Pancreas (tissue), 10 donors: Measurements from ENCODE around the gene ZCCHC7. TPM values are rescaled to one million over a fixed set of nuclear protein-coding genes. Genes with fewer than 3 reads are reported as not detected.

Experiments used
- ATAC-seq, 4 donors: fragments of 200-7000 bp; cut with Tn5 transposase; one replicate each; pipeline versions ENCODE4 v1.8.0 to v1.9.1; 2020; ENCODE audit warnings: mild to moderate bottlenecking in 4 of 4, moderate library complexity in 4 of 4
- DNase-seq, 6 donors: peaks; one replicate each; pipeline ENCODE4 v3.0.0-alpha.2; 2020
- FAIRE-seq: peaks from 2 replicates; lab custom pipeline; 2012; peaks lifted over from hg19 to GRCh38; lab: Jason Lieb, UNC
- H3K27ac ChIP-seq, 4 donors: fragments of 200-600 bp; sonication (generic); 1 replicate in 3 of 4; 2 replicates in 1 of 4; pipeline versions ENCODE4 v1.5.0 to v1.8.0; 2020
- H3K27me3 ChIP-seq, 4 donors: fragments of 200-600 bp; one replicate each; pipeline ENCODE4 v1.8.0; 2021
- H3K36me3 ChIP-seq, 3 donors: fragments of 200-600 bp; sonication (generic) in 1 of 3; one replicate each; pipeline versions ENCODE4 v1.5.0 to v1.8.0; 2020 to 2021
- H3K4me1 ChIP-seq, 3 donors: fragments of 200-600 bp; one replicate each; pipeline ENCODE4 v1.8.0; 2021
- H3K4me3 ChIP-seq, 4 donors: fragments of 200-600 bp; sonication (generic) in 2 of 4; one replicate each; pipeline versions ENCODE4 v1.5.0 to v1.8.0; 2020 to 2021
- H3K9me3 ChIP-seq, 4 donors: fragments of 200-600 bp; one replicate each; pipeline ENCODE4 v1.8.0; 2021
- WGBS, 2 donors: extraction: QIAGEN DNeasy Blood & Tissue Kit; methylation state at CpG; one replicate each; pipeline ENCODE4 v1.1.7; 2013; 5-methylcytosine and 5-hydroxymethylcytosine counted together
- intact Hi-C, 3 donors: fragments of 100-400 bp; cut with DNase I; formaldehyde crosslinking; loops; one replicate each; pipeline versions ENCODE4 v1.11.1 to v1.14.2; 2022
- polyA plus RNA-seq, 2 donors: library from polyadenylated mRNA; stranded (reverse); fragments of 200-250 nt; gene quantifications; one replicate each; pipeline ENCODE4 v1.2.3, GENCODE V29; 2013
- total RNA-seq, 6 donors: library from RNA; stranded (reverse); fragmentation: NEBNext Ultra II Directional in 4 of 6; extraction: Animal tissue kit (Norgen Biotek cat#: 25700) in 4 of 6; gene quantifications; one replicate each; pipeline versions ENCODE4 v1.2.1 to v1.2.4, GENCODE V29; 2021 to 2023
- TF ChIP-seq, protein P1 (sequence below), 4 donors: fragments of 200-600 bp; sonication (generic) in 3 of 4; IDR thresholded peaks; one replicate each; pipeline versions ENCODE4 v1.5.0 to v1.8.0; 2021; ENCODE audit warnings: antibody characterized with exemption in 4 of 4
- donor health status: healthy with polysubstance abuse.
- donor health status: DM: no; HTN: no; CAD: no; lungs with moderate emphysema.
- donor health status: DM: no; HTN: no; CAD: no.
- donor health status: control.
- donor health status: control.
- donor health status: Bipolar disorder and iron deficiency.
- donor health status: DM: yes; HTN: yes; CAD: no.
- donor health status: DM: no; HTN: no; CAD: no.
- donor health status: DM: no; HTN: no; CAD: no.
- donor health status: DM: yes; HTN: yes; CAD: no.

ZCCHC7 gene
- total and polyA plus RNA-seq, 8 donors = 8.1 to 17.4 (median 14.4) TPM

DNA sequence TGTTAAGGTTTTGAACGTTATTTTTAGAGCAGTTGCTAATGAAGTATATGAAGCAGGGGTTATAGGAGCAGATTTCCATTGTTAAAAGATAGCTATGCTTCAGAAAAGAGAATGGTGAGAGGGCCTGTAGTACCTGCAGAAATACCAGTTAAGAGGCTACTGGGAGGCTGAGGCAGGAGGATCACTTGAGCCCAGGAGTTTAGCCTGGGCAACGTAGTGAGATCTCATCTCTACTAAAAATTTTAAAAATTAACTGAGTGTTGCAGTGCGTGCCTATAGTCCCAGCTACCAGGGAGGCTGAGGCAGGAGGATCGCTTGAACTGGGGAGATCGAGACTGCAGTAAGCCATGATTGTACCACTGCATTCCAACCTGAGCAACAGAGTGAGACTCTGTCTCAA is 148.8 kb downstream of the ZCCHC7 start:
- no peaks in the 10 kb centered on the region for H3K27me3 ChIP-seq
- intact Hi-C loops = no loop called here
- ATAC-seq (no peak), DNase-seq (no peak), FAIRE-seq (no peak)
- H3K36me3 ChIP-seq = no peaks in the 10 kb centered on the region
- TF ChIP-seq, protein P1, sequence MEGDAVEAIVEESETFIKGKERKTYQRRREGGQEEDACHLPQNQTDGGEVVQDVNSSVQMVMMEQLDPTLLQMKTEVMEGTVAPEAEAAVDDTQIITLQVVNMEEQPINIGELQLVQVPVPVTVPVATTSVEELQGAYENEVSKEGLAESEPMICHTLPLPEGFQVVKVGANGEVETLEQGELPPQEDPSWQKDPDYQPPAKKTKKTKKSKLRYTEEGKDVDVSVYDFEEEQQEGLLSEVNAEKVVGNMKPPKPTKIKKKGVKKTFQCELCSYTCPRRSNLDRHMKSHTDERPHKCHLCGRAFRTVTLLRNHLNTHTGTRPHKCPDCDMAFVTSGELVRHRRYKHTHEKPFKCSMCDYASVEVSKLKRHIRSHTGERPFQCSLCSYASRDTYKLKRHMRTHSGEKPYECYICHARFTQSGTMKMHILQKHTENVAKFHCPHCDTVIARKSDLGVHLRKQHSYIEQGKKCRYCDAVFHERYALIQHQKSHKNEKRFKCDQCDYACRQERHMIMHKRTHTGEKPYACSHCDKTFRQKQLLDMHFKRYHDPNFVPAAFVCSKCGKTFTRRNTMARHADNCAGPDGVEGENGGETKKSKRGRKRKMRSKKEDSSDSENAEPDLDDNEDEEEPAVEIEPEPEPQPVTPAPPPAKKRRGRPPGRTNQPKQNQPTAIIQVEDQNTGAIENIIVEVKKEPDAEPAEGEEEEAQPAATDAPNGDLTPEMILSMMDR (IDR thresholded peaks at IDR 0.05) = no peak
- no peak overlapping the region for H3K4me3 ChIP-seq
- H3K4me1 ChIP-seq = no peaks in the 10 kb centered on the region
- 97 to 99% methylated on average over 5 of the region's 5 CpGs for WGBS, 2 donors
- no peaks in the 10 kb centered on the region for H3K9me3 ChIP-seq
- no peak overlapping the region for H3K27ac ChIP-seq

DNA sequence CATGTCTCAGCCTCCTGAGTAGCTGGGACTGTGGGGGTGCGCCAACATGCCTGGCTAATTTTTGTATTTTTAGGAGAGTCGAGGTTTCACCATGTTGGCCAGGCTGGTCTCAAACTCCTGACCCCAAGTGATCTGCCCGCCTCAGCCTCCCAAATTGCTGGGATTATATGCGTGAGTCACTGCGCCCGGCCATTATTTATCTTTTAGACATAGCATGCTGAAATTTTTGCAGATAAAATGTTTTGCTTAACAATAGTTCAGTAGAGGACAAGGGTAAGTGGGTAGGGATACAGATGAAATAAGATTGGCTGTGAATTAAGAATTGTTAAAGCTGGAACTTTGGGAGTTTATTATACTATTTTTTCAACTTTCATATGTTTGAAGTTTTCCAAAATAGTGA is 151.3 kb downstream of the ZCCHC7 start:
- Histone ChIP-seq H3K27ac (no peak overlapping the region), H3K36me3 (no peaks in the 10 kb centered on the region), H3K27me3 (no peaks in the 10 kb centered on the region), H3K4me1 (no peaks in the 10 kb centered on the region), H3K4me3 (no peak overlapping the region), H3K9me3 (no peaks in the 10 kb centered on the region)
- intact Hi-C loops = no loop called here
- DNase-seq (no peak), FAIRE-seq (no peak), ATAC-seq (no peak)
- TF ChIP-seq, protein P1 (IDR thresholded peaks at IDR 0.05) = no peak
- WGBS, 2 donors = 95 to 96% methylated on average over 6 of the region's 6 CpGs

DNA sequence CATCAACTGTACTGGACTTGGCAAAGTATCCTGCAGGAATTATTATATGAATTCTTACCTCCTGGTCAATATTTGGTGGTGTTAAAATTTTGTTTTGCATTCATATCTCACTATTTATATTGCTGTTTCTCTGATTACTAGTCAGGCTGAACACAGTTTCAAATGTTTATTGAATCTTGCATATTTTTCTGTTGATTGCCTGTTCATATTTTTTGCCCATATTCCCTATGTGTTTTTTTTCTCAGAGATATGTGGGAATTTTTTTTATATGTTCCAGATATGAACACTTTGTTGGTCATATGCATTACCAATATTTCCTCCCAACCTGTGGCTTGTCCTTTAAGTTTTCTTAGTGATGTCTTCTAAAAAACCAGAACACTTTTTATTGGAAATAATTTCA is 153.2 kb downstream of the ZCCHC7 start:
- Histone ChIP-seq H3K27ac (no peak overlapping the region), H3K4me1 (no peaks in the 10 kb centered on the region), H3K4me3 (no peak overlapping the region), H3K27me3 (no peaks in the 10 kb centered on the region), H3K36me3 (no peaks in the 10 kb centered on the region), H3K9me3 (no peaks in the 10 kb centered on the region)
- intact Hi-C loops = no loop called here
- ATAC-seq (no peak), DNase-seq (no peak), FAIRE-seq (no peak)
- TF ChIP-seq, protein P1 (IDR thresholded peaks at IDR 0.05) = no peak

DNA sequence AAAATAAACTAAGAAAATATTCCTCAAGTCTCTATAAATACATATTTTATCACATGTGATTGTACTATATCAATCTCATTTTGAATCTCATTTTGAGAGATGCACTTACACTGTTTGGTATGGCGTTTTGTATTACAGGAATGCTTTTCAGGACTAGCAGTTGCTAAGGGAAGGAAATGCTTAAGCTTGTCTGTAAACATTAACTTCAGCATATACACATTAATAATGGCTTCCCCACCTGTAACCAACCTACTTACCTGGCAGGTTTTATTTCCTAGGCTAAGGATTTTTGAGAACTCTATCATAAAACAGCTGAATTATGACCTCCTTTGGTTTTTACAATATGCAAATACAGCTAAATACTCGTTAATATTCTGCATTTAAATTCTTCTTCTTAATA is 161.2 kb downstream of the ZCCHC7 start:
- H3K4me1 ChIP-seq = peaks cover 0 to 14% (median 3%) of the 10 kb centered on the region in 3 donors
- no peak for DNase-seq
- no peak for FAIRE-seq
- H3K4me3 ChIP-seq = no peak overlapping the region
- TF ChIP-seq, protein P1 (IDR thresholded peaks at IDR 0.05) = no peak
- H3K27ac ChIP-seq = no peak overlapping the region
- ATAC-seq = no peak
- no peaks in the 10 kb centered on the region for H3K36me3 ChIP-seq
- no peaks in the 10 kb centered on the region for H3K27me3 ChIP-seq
- H3K9me3 ChIP-seq = no peaks in the 10 kb centered on the region
- 63 to 64% methylated on average over 2 of the region's 2 CpGs for WGBS, 2 donors
- intact Hi-C loops = no loop called here

DNA sequence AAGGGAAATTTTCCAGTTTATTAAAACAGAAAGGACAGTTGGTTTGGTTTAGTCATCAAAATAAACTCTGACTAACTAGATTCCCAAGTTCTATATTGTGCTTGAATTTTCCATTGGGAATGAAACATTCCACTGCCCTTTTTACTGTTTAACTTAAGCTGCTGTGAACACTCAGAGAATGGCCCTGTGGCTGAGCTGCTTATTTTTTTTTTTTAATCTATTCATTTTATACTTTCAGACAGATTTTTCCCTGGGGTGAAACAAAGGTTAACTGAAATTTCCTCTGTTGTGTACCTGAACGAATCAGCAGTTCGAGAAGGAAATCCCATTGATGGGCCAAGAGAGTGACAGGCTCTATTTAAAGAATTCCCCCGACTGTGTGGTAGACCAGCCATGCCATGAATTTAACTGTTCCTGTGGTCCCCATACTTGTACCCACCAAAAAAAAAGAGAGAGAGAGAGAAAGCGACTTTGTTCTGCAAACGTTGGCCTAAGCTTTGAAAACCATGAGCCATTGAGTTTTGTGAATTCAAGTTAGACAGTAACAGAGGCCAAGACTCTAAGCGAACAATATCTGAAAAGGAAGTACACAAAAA is 163.5 kb downstream of the ZCCHC7 start:
- intact Hi-C loops = no loop called here
- no peaks in the 10 kb centered on the region for H3K27me3 ChIP-seq
- H3K9me3 ChIP-seq = no peaks in the 10 kb centered on the region
- no peak overlapping the region for H3K27ac ChIP-seq
- H3K36me3 ChIP-seq = no peaks in the 10 kb centered on the region
- FAIRE-seq (peak; percentile 63), ATAC-seq (peak in 2 of 4 donors; percentile 37 to 38), DNase-seq (no peak)
- 39 to 41% methylated on average over 6 of the region's 6 CpGs for WGBS, 2 donors
- peaks cover 0 to 14% (median 3%) of the 10 kb centered on the region in 3 donors for H3K4me1 ChIP-seq
- TF ChIP-seq, protein P1 (IDR thresholded peaks at IDR 0.05) = no peak
- H3K4me3 ChIP-seq = no peak overlapping the region
